Uterus (tissue), 4 donors: ENCODE results near the gene EOLA1. TPM values are rescaled to one million over a fixed set of nuclear protein-coding genes. Genes with fewer than 3 reads are reported as not detected.
"Not testable (repeated sequence)": the region's sequence is repeated elsewhere in the genome, so short reads cannot be mapped to it uniquely, and the experiment has no call there.

Experiments used
- DNase-seq, 2 donors: peaks; one replicate each; pipeline ENCODE4 v3.0.0-alpha.2; 2019 to 2020
- H3K27ac ChIP-seq, 2 donors: fragments of 200-600 bp; sonication (generic); 1 replicate in 1 of 2; 2 replicates in 1 of 2; pipeline ENCODE4 v1.5.1; 2016 to 2018
- H3K27me3 ChIP-seq, 2 donors: fragments of 200-600 bp; sonication (generic); one replicate each; pipeline ENCODE4 v1.5.1; 2018 to 2019; ENCODE audit warnings: control low read depth in 1 of 2
- H3K36me3 ChIP-seq, 2 donors: fragments of 200-600 bp; sonication (generic); one replicate each; pipeline ENCODE4 v1.5.1; 2019; ENCODE audit warnings: control low read depth in 1 of 2
- H3K4me1 ChIP-seq, 2 donors: fragments of 200-600 bp; sonication (generic); one replicate each; pipeline ENCODE4 v1.5.1; 2018 to 2019; ENCODE audit warnings: control low read depth in 1 of 2
- H3K4me3 ChIP-seq, 2 donors: fragments of 200-600 bp; sonication (generic); 1 replicate in 1 of 2; 2 replicates in 1 of 2; pipeline ENCODE4 v1.5.1; 2018 to 2019; ENCODE audit warnings: mild to moderate bottlenecking in 1 of 2
- H3K9me3 ChIP-seq, 2 donors: fragments of 200-600 bp; sonication (generic); one replicate each; pipeline ENCODE4 v1.5.1; 2019; ENCODE audit warnings: control low read depth in 1 of 2
- POLR2A ChIP-seq, 2 donors: fragments of 450-650 bp; IDR thresholded peaks; one replicate each; pipeline ENCODE4 v1.6.1; 2016; ENCODE audit warnings: antibody characterized with exemption in 2 of 2, mild to moderate bottlenecking in 1 of 2, moderate library complexity in 1 of 2
- intact Hi-C: fragments of 100-400 bp; cut with DNase I; formaldehyde crosslinking; loops from one replicate; pipeline ENCODE4 v1.15.1; 2023; ENCODE audit warnings: low total_unique reads
- total RNA-seq, 4 donors: library from RNA; depleted of rRNA in 3 of 4; stranded (reverse); fragments of >200 nt in 3 of 4; gene quantifications; one replicate each; pipeline versions ENCODE4 v1.1.0 to v1.2.4, GENCODE V29; 2014 to 2023
- TF ChIP-seq, protein P1 (sequence below), 4 experiments: fragments of 200-600 bp in 2 of 4; fragments of 450-650 bp in 2 of 4; sonication (generic) in 2 of 4; IDR thresholded peaks; one replicate each; pipeline ENCODE4 v1.5.1; 2016 to 2019; ENCODE audit warnings: antibody characterized with exemption in 4 of 4, mild to moderate bottlenecking in 2 of 4, moderate library complexity in 1 of 4
- donor health status: DM: yes; HTN: yes; CAD: no.

The EOLA1 gene
- total RNA-seq, 4 donors from 2014 or later = 9.1 to 23.6 (median 13.6) TPM

DNA sequence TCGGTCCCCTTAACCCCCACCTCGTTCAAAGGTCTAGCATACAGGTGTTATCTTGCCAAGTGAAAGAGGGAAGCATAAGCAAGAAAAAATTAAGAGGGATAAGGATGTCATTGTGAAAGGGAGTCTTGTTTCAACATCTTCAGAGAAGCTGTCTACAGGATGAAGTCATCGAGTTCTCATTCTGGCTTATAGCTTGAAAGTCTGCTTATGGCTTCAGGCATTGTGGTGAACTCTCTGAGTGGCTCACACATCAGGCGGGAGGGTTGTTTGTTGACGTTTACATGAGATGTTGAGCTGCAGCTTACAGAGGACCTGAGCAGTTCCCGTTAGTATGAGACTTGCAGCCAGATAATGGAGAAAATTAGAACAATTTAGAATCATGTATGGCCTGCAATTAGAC is 29.9 kb downstream of the EOLA1 start:
- Histone ChIP-seq H3K27ac (no peak overlapping the region), H3K27me3 (no peaks in the 10 kb centered on the region), H3K4me1 (no peaks in the 10 kb centered on the region), H3K36me3 (no peaks in the 10 kb centered on the region), H3K4me3 (no peak overlapping the region), H3K9me3 (no peaks in the 10 kb centered on the region)
- no peak for TF ChIP-seq POLR2A (IDR thresholded peaks at IDR 0.05)
- TF ChIP-seq, protein P1, sequence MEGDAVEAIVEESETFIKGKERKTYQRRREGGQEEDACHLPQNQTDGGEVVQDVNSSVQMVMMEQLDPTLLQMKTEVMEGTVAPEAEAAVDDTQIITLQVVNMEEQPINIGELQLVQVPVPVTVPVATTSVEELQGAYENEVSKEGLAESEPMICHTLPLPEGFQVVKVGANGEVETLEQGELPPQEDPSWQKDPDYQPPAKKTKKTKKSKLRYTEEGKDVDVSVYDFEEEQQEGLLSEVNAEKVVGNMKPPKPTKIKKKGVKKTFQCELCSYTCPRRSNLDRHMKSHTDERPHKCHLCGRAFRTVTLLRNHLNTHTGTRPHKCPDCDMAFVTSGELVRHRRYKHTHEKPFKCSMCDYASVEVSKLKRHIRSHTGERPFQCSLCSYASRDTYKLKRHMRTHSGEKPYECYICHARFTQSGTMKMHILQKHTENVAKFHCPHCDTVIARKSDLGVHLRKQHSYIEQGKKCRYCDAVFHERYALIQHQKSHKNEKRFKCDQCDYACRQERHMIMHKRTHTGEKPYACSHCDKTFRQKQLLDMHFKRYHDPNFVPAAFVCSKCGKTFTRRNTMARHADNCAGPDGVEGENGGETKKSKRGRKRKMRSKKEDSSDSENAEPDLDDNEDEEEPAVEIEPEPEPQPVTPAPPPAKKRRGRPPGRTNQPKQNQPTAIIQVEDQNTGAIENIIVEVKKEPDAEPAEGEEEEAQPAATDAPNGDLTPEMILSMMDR (IDR thresholded peaks at IDR 0.05) = no peak
- intact Hi-C loops = no loop called here
- DNase-seq = no peak

GRCh38 chrX:149571770-149572169 is 31.0 kb downstream of the EOLA1 start:
- no peaks in the 10 kb centered on the region for H3K27me3 ChIP-seq
- H3K4me3 ChIP-seq = no peak overlapping the region
- no peaks in the 10 kb centered on the region for H3K4me1 ChIP-seq
- no peak overlapping the region for H3K27ac ChIP-seq
- H3K36me3 ChIP-seq = no peaks in the 10 kb centered on the region
- H3K9me3 ChIP-seq = no peaks in the 10 kb centered on the region
- intact Hi-C loops = no loop called here
- no peak for TF ChIP-seq POLR2A (IDR thresholded peaks at IDR 0.05)
- TF ChIP-seq, protein P1 (IDR thresholded peaks at IDR 0.05) = no peak
- no peak for DNase-seq

DNA sequence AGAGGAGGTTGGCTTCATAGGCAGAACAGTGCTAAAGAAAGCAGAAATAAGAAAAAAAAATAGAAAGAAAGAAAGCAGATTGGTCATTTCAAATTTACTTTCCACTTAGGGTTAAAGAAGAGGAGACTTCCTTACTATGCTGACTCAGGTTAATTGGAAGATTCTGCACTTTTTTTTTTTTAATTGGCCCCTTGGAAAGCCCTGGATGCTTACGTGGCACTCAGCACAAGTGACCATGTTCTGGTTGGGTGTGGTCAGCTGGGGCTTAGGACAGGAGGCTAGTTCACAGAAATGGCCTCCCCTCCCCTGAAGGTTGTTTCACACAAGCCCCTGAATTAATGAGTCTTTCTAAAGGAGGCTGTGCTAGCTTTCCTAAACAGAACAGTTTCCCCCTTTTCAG is 31.9 kb downstream of the EOLA1 start:
- Histone ChIP-seq H3K27ac (no peak overlapping the region), H3K4me1 (no peaks in the 10 kb centered on the region), H3K4me3 (no peak overlapping the region), H3K36me3 (no peaks in the 10 kb centered on the region), H3K9me3 (no peaks in the 10 kb centered on the region), H3K27me3 (no peaks in the 10 kb centered on the region)
- intact Hi-C loops = no loop called here
- TF ChIP-seq POLR2A (IDR thresholded peaks at IDR 0.05) = no peak
- DNase-seq = no peak

DNA sequence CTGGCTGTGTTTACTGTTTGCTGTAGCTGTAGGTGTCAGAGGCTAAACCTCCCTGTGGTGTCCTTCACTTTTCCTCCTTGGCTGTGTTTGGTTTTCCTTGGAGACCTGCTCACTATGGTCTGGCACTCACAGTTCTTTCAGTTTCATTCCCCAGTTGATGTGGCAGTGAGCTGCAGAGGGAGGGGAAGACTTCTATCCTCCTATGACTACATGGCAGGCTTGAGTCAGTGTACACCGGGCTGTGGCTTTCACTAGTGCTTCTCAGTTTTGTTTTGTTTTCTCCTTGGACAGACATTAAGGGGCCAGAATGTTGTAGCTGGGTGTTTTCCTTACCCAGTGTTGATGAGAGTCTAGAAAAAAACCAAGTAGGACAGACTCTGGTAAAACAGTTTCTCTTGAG is 32.6 kb downstream of the EOLA1 start:
- H3K4me1 ChIP-seq, intact Hi-C loops, H3K4me3 ChIP-seq, H3K27me3 ChIP-seq, H3K27ac ChIP-seq, DNase-seq, H3K36me3 ChIP-seq, H3K9me3 ChIP-seq: not testable (repeated sequence)

- H3K4me3 ChIP-seq, intact Hi-C loops, H3K27me3 ChIP-seq, H3K9me3 ChIP-seq, H3K36me3 ChIP-seq, H3K4me1 ChIP-seq, H3K27ac ChIP-seq, DNase-seq: not testable (repeated sequence)
Measured at GRCh38 chrX:149585631-149586030, 44.8 kb downstream of the EOLA1 start.

GRCh38 chrX:149587359-149587758 is 46.5 kb downstream of the EOLA1 start, which contains the start of gene MAGEA9B:
MAGEA9B (minus strand) TSS chrX:149587459; CDS start chrX:149583179, 4,280 bp downstream.
- H3K9me3 ChIP-seq, H3K36me3 ChIP-seq, DNase-seq, intact Hi-C loops, H3K27ac ChIP-seq, H3K4me1 ChIP-seq, H3K27me3 ChIP-seq, H3K4me3 ChIP-seq: not testable (repeated sequence)

- intact Hi-C loops, DNase-seq, H3K27ac ChIP-seq, H3K4me1 ChIP-seq, H3K36me3 ChIP-seq, H3K4me3 ChIP-seq, H3K27me3 ChIP-seq, H3K9me3 ChIP-seq: not testable (repeated sequence)
Measured at GRCh38 chrX:149590993-149591392, 50.2 kb downstream of the EOLA1 start.

- H3K4me3 ChIP-seq, H3K4me1 ChIP-seq, H3K27ac ChIP-seq, DNase-seq, H3K36me3 ChIP-seq, H3K27me3 ChIP-seq, H3K9me3 ChIP-seq, intact Hi-C loops: not testable (repeated sequence)
Measured at GRCh38 chrX:149595214-149595613, 54.4 kb downstream of the EOLA1 start, which contains the start of gene HSFX2. HSFX2 (minus strand) TSS chrX:149595314; CDS start chrX:149594700, 614 bp downstream.

DNA sequence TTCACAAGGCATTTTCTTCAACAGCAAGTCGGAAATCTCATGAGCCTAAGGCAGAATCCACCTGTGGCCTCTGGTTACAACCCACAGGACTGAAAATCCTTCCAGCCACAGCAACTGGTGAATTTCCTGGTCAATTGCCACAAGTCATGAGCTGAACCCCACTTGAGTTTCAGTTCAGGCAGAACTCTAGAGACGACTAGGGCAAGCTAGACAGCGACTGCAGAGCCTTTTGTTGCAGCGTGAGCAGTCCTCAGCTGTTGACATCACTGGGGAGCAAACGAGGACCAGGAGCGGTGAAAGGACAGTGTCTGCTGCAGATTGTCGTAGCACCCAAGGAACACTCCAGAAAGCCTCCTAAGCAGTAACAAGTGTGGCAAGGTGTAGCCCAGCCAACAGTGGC is 55.1 kb downstream of the EOLA1 start:
- intact Hi-C loops, H3K9me3 ChIP-seq, H3K27me3 ChIP-seq, H3K4me3 ChIP-seq, H3K4me1 ChIP-seq, DNase-seq, H3K27ac ChIP-seq, H3K36me3 ChIP-seq: not testable (repeated sequence)
